WTC11 (cell line): Measurements from ENCODE around the gene IRX3.

Source experiments
- ATF1 ChIP-seq: sonication (generic); formaldehyde crosslinking; IDR thresholded peaks from 2 replicates; pipeline ENCODE4 v1.8.1; 2023; ENCODE audit warnings: mild to moderate bottlenecking, moderate library complexity, missing genetic modification reagents
- CREB1 ChIP-seq: sonication (generic); formaldehyde crosslinking; IDR thresholded peaks from 2 replicates; pipeline ENCODE4 v1.8.0; 2023; ENCODE audit warnings: mild to moderate bottlenecking, missing genetic modification reagents
- FOXP1 ChIP-seq: sonication (generic); formaldehyde crosslinking; IDR thresholded peaks from 2 replicates; pipeline ENCODE4 v1.8.0; 2022; ENCODE audit warnings: missing genetic modification reagents, mild to moderate bottlenecking, moderate library complexity, borderline replicate concordance
- NFYB ChIP-seq: sonication (generic); formaldehyde crosslinking; conservative IDR thresholded peaks from 2 replicates; pipeline ENCODE4 v1.8.0; 2022; ENCODE audit warnings: low read depth, missing genetic modification reagents
- NR2C2 ChIP-seq: sonication (generic); formaldehyde crosslinking; IDR thresholded peaks from 2 replicates; pipeline ENCODE4 v1.8.0; 2022; ENCODE audit warnings: mild to moderate bottlenecking, missing genetic modification reagents
- TEAD1 ChIP-seq: sonication (generic); formaldehyde crosslinking; IDR thresholded peaks from 2 replicates; pipeline ENCODE4 v1.8.0; 2022; ENCODE audit warnings: mild to moderate bottlenecking, missing genetic modification reagents
- TP53 ChIP-seq: sonication (generic); formaldehyde crosslinking; IDR thresholded peaks from 2 replicates; pipeline ENCODE4 v1.8.1; 2023; ENCODE audit warnings: mild to moderate bottlenecking, missing genetic modification reagents
- ZNF232 ChIP-seq: sonication (generic); formaldehyde crosslinking; IDR thresholded peaks from 2 replicates; pipeline ENCODE4 v1.8.0; 2022; ENCODE audit warnings: mild to moderate bottlenecking, missing genetic modification reagents
- TF ChIP-seq, protein P1 (sequence below): fragments of 200-600 bp; IDR thresholded peaks from 2 replicates; pipeline ENCODE4 v1.8.0; 2022; ENCODE audit warnings: antibody characterized with exemption
- TF ChIP-seq, protein P2 (sequence below): sonication (generic); formaldehyde crosslinking; IDR thresholded peaks from 2 replicates; pipeline ENCODE4 v1.8.0; 2022; ENCODE audit warnings: mild to moderate bottlenecking, missing genetic modification reagents
- TF ChIP-seq, protein P3 (sequence below): sonication (generic); formaldehyde crosslinking; IDR thresholded peaks from 2 replicates; pipeline ENCODE4 v1.8.1; 2022; ENCODE audit warnings: low read depth, missing genetic modification reagents, borderline replicate concordance
- TF ChIP-seq, protein P4 (sequence below): sonication (generic); formaldehyde crosslinking; IDR thresholded peaks from 2 replicates; pipeline ENCODE4 v1.8.0; 2023; ENCODE audit warnings: missing genetic modification reagents
- TF ChIP-seq, protein P5 (sequence below): sonication (generic); formaldehyde crosslinking; conservative IDR thresholded peaks from 2 replicates; pipeline ENCODE4 v1.8.1; 2023; ENCODE audit warnings: mild to moderate bottlenecking, low read depth, missing genetic modification reagents, moderate library complexity
- TF ChIP-seq, protein P6 (sequence below): sonication (generic); formaldehyde crosslinking; IDR thresholded peaks from 2 replicates; pipeline ENCODE4 v1.8.0; 2022; ENCODE audit warnings: mild to moderate bottlenecking, missing genetic modification reagents

DNA sequence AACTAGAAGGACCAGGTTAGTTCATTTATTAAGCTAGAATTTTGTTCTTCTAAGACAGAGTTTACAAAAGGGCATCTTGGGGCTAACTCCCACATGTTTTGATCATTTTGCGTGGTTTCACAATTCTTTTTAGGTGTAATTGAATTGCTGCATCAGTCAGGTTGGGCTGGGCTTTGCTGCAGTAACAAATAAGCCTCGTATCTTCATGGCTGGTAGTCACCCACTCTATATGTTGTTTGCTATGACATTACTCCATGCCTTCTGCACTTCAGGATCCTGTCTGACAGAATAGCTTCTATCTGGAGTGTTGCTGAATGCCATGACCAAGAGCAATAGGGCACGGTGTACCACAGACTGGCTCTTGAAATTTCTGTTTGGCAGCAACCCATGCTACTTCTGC lies 10.6 kb upstream of the IRX3 start:
- TF ChIP-seq, protein P1, sequence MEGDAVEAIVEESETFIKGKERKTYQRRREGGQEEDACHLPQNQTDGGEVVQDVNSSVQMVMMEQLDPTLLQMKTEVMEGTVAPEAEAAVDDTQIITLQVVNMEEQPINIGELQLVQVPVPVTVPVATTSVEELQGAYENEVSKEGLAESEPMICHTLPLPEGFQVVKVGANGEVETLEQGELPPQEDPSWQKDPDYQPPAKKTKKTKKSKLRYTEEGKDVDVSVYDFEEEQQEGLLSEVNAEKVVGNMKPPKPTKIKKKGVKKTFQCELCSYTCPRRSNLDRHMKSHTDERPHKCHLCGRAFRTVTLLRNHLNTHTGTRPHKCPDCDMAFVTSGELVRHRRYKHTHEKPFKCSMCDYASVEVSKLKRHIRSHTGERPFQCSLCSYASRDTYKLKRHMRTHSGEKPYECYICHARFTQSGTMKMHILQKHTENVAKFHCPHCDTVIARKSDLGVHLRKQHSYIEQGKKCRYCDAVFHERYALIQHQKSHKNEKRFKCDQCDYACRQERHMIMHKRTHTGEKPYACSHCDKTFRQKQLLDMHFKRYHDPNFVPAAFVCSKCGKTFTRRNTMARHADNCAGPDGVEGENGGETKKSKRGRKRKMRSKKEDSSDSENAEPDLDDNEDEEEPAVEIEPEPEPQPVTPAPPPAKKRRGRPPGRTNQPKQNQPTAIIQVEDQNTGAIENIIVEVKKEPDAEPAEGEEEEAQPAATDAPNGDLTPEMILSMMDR: no peak
- TF ChIP-seq TP53 (CRISPR knock-in tag): no peak
- TF ChIP-seq, protein P2, sequence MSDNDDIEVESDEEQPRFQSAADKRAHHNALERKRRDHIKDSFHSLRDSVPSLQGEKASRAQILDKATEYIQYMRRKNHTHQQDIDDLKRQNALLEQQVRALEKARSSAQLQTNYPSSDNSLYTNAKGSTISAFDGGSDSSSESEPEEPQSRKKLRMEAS: no peak
- TF ChIP-seq ZNF232 (CRISPR knock-in tag): no peak
- no peak for TF ChIP-seq NR2C2 (CRISPR knock-in tag)
- TF ChIP-seq, protein P3, sequence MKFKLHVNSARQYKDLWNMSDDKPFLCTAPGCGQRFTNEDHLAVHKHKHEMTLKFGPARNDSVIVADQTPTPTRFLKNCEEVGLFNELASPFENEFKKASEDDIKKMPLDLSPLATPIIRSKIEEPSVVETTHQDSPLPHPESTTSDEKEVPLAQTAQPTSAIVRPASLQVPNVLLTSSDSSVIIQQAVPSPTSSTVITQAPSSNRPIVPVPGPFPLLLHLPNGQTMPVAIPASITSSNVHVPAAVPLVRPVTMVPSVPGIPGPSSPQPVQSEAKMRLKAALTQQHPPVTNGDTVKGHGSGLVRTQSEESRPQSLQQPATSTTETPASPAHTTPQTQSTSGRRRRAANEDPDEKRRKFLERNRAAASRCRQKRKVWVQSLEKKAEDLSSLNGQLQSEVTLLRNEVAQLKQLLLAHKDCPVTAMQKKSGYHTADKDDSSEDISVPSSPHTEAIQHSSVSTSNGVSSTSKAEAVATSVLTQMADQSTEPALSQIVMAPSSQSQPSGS: no peak
- TF ChIP-seq NFYB: no peak
- TF ChIP-seq FOXP1: no peak
- TF ChIP-seq, protein P4, sequence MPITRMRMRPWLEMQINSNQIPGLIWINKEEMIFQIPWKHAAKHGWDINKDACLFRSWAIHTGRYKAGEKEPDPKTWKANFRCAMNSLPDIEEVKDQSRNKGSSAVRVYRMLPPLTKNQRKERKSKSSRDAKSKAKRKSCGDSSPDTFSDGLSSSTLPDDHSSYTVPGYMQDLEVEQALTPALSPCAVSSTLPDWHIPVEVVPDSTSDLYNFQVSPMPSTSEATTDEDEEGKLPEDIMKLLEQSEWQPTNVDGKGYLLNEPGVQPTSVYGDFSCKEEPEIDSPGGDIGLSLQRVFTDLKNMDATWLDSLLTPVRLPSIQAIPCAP: no peak
- TF ChIP-seq TEAD1: no peak
- TF ChIP-seq, protein P5, sequence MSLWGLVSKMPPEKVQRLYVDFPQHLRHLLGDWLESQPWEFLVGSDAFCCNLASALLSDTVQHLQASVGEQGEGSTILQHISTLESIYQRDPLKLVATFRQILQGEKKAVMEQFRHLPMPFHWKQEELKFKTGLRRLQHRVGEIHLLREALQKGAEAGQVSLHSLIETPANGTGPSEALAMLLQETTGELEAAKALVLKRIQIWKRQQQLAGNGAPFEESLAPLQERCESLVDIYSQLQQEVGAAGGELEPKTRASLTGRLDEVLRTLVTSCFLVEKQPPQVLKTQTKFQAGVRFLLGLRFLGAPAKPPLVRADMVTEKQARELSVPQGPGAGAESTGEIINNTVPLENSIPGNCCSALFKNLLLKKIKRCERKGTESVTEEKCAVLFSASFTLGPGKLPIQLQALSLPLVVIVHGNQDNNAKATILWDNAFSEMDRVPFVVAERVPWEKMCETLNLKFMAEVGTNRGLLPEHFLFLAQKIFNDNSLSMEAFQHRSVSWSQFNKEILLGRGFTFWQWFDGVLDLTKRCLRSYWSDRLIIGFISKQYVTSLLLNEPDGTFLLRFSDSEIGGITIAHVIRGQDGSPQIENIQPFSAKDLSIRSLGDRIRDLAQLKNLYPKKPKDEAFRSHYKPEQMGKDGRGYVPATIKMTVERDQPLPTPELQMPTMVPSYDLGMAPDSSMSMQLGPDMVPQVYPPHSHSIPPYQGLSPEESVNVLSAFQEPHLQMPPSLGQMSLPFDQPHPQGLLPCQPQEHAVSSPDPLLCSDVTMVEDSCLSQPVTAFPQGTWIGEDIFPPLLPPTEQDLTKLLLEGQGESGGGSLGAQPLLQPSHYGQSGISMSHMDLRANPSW (CRISPR knock-in tag): no peak
- no peak for TF ChIP-seq ATF1
- TF ChIP-seq, protein P6, sequence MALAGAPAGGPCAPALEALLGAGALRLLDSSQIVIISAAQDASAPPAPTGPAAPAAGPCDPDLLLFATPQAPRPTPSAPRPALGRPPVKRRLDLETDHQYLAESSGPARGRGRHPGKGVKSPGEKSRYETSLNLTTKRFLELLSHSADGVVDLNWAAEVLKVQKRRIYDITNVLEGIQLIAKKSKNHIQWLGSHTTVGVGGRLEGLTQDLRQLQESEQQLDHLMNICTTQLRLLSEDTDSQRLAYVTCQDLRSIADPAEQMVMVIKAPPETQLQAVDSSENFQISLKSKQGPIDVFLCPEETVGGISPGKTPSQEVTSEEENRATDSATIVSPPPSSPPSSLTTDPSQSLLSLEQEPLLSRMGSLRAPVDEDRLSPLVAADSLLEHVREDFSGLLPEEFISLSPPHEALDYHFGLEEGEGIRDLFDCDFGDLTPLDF (CRISPR knock-in tag): no peak
- no peak for TF ChIP-seq CREB1 (CRISPR knock-in tag)
